Endothelial cell of coronary artery (primary cell): ENCODE data around the gene TSSK2. TPM values are rescaled to one million over a fixed set of nuclear protein-coding genes. Genes with fewer than 3 reads are reported as not detected.

Experiments
- total RNA-seq: library from RNA; depleted of rRNA; stranded (reverse); fragments of >200 nt; gene quantifications from 2 replicates; pipeline ENCODE4 v1.2.3, GENCODE V29; 2014

Gene TSSK2
- total RNA-seq: not detected in 2 replicates

DNA sequence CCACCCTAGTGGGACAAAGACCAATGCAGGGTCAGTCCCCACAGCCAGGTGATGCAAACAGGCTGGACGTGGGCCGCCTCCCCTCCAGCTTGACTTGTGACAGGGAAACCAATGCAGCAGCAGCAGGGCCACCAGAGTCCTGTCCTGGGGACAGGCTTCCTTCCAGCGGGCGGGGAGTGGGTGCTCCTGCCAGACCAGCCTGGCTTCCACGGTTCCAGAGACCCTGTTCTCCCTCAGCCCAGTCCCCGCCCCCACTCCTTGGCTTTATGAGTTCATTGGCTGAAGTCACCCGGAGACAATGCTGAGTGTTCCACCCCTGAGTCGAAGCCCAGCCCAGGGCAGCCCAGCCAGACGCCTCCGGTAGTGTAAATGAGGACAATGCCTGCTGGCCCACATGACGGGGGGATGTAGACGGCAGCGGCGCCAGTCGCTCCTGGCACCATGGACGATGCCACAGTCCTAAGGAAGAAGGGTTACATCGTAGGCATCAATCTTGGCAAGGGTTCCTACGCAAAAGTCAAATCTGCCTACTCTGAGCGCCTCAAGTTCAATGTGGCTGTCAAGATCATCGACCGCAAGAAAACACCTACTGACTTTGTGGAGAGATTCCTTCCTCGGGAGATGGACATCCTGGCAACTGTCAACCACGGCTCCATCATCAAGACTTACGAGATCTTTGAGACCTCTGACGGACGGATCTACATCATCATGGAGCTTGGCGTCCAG, at the start of gene TSSK2:
TSS of gene TSSK2 (plus strand) at position 350 of the 726 bp plus-strand sequence. CDS start at position 442, 92 bp downstream.

DNA sequence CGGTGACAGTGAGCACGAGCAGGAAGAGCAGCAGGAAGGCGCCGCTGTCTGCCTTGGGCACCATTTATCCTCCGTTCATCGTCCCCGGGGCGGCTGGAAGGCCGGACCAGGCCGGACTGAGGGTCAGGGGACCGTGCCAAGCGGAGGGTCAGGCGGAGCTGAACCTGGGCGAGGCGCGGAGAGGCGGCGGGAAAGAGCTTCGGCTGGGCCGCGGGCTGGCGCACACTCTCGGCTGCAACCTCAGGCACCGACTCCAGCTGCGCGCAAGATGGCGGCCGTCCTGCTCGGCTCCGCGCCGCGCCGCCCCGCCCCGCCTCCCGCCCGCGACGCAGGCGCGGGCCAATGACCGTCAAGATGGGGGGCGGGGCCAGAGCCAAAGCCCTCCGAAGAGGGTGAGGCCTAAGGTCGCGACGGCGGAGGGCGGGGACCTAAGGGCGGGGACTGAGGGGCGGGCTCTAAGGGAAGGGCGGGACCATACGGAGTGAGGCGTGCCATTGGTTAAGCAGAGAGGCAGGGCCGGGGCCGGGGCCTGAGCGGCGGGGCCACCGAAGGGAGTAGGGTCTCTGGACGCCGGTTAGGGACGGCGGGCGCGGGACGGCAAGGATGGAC, 8.9 kb upstream of the TSSK2 start, which contains the start of gene DGCR2:
TSS of gene DGCR2 (minus strand) at position 270 of the 609 bp plus-strand sequence. CDS start at position 64, 206 bp downstream.

DNA sequence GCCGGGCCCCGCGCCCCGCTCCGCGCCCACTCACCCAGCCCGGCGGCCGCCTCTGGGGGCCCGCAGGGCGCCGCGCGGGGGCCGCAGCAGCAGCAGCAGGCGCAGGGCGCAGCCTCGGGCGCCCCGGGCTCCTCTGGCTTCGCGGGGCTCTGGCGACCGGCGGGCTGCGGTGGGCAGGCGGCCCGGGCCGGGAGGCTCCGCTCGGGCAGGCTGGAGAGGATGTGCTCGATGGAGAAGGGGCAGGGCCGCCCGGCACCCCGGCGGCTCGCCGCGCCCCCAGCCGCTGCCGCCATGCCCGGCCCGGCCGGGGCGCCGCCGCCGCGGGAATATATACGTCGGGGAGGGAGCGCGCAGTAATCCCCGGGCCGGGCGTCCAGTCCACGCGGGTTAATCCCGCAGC, 18.9 kb downstream of the TSSK2 start, which contains the start of gene GSC2:
TSS of gene GSC2 (minus strand) at position 302 of the 400 bp plus-strand sequence. CDS start at position 293, 9 bp downstream.

DNA sequence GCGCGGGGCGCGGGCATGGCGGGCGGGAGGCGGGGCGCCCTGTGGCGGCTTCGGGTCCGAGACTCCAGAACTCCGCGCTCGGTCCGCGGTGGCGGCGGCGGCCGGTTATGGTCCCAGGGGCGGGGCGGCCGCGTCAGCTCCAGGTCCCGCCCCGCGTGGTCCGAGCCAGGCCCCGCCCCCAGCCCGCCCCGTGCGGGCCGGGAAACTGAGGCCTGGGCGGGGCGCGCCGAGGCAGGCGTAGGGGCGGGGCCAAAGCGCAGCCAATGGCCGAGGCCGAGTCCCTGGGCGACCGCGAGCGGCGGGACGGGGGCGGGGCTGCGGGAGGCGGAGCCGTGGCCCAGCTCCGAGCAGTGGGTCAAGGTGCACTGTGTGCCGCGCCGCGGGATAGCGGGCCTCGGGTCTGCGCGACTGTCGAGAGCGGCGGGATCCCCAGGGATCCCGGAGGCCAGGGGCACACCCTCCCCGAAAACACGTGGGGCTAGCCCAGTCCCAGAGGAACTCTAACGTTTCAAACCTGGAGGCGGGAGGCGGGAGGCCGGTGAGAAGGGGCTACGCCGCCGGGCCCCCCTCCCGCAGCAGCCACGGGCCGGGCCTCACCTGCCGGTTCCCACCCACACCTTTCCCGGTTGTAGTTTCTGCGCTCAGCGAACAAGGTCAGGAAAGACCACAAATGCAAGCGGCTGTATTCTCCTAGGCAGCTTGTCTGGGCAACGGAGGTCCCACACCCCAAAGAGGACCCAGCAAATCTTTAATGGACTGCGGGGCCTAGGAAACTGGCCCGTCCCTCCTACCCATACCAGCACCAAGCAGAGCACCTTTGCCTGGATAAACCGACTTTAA, 47.8 kb downstream of the TSSK2 start, which contains the start of gene SLC25A1:
TSS of gene SLC25A1 (minus strand) at position 80 of the 840 bp plus-strand sequence. CDS start at position 17, 63 bp downstream.

Other genes starting within 250 kb of the TSSK2 start
- gene DGCR6, start 225.0 kb upstream of the TSSK2 start, total RNA-seq: 0.66 and 0.90 TPM in 2 replicates
- gene PRODH, start 195.0 kb upstream of the TSSK2 start, total RNA-seq: under 0.01 and 0.09 TPM in 2 replicates
- 38.9 and 42.0 TPM in 2 replicates for gene DGCR2, start 8.9 kb upstream of the TSSK2 start, total RNA-seq
- 5.2 and 5.6 TPM in 2 replicates for gene ESS2, start 13.3 kb downstream of the TSSK2 start, total RNA-seq
- not detected in 2 replicates for gene GSC2, start 19.0 kb downstream of the TSSK2 start, total RNA-seq
- 46.4 and 66.6 TPM in 2 replicates for gene SLC25A1, start 47.4 kb downstream of the TSSK2 start, total RNA-seq
- gene CLTCL1, start 160.4 kb downstream of the TSSK2 start, total RNA-seq: 4.2 and 9.9 TPM in 2 replicates